EL (cell line): ENCODE data around the gene NTNG1.
A peak's percentile ranks its signal among the peaks of the same experiment; 100 is the strongest.

Source experiments
- DNase-seq: peaks from one replicate; pipeline ENCODE4 v3.0.0-alpha.2; 2016

Gene NTNG1

DNA sequence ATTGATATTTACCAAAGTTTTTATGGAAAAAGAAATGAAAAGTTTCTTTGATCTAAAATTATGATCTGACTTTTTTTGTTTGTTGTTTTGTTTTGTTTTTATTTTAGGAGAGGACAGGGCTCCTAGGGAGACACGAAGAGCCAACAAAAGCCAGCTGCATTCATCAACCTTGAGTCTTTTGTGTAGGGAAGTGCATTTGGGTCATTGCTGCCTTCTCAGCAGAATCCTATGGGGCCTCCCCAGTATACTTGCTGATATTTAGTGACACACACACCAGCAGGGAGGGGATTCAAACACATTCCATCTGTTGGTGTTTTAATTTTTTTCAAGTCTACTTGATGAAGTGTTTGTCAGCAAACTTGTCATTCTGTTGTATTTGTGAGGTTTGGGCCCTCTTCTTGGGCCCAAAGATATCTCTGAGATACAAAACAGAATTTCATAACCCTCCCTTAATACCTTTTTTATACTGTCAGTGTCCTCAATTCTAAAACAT lies 203.5 kb downstream of the NTNG1 start:
- no peak for DNase-seq

DNA sequence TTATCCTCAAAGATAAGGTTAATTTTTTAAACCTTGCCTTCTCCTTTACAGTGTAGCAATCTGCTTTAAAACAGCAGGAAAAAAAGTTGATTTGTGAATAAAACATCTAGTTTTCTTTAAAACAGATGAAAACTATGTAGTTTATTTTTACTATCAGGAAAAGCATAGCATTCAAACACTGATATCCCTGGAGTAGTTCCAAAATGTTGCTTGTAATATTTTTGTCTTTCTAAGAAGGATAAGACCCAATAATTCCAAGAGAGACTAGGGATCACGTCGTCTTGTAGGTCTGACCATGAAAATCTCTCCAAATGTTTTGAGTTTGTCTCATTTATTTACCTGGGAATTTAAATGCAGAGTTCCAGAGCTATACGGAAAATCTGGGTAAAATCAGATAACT lies 204.0 kb downstream of the NTNG1 start:
- no peak for DNase-seq

DNA sequence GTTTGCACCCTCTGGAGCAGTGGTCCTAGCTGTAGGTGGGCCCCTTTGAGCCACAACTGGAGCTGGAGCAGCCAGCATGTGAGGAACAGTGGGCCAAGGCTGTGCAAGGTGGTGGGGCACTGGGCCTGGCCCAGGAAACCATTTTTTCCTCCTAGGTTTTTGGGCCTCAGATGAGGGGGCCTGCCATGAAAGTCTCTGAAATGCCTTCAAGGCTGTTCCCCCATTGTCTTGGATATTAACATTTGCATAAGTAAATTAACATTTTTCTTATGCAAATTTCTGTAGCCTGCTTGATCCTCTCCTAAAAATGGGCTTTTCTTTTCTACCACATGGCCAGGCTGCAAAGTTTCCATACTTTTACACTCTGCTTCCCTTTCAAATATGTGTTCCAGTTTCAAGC lies 212.0 kb downstream of the NTNG1 start:
- no peak for DNase-seq

DNA sequence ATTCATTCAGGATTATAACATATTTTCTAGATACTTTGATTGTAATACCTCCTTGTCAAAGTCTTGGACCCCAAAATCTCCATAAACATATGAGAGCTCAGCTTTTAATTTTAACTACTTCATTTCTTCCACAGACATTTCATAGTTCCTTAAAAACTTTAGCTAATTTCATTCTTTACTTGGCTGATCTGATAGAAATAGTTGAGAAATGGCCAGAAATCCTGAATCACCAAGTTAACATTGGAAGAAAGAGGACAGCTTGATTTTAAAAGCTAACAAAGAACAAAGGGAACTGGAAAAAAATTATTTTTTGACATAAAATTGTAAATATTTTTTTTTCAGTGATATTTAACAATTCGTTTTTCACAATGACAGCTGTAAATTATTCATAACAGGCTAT lies 216.5 kb downstream of the NTNG1 start:
- no peak for DNase-seq

DNA sequence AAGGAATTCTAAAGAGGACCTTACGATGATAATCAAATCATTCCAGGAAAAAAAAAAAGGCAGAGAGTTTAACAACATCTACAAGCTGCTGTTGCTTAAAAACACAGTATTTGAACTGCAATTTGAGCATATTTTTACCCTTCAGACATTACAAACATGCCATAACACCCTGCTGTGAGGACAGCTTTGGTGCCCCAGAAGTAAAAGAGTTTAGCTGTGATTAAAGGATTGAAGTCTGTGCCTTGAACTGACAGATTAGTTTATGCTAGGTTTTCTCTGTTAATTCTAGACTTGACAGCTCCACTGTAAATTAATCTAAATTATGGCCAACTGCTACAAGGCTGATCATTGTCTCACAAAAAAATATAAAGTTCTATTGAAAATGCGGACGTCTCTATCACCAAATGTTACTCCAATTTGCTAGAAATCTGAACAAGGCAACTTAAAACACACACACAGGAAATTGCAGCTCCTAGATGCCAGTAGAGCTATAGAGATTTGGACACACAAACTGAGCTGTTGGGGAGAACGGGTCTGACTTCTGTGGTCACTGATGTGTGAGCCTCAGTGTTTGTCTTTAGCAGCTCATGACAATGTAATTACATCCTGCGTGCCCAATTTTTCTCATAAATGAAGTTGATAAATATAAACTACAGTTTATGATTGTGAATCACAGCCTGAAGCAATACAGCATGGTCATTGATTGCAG lies 217.9 kb downstream of the NTNG1 start:
- DNase-seq: no peak

DNA sequence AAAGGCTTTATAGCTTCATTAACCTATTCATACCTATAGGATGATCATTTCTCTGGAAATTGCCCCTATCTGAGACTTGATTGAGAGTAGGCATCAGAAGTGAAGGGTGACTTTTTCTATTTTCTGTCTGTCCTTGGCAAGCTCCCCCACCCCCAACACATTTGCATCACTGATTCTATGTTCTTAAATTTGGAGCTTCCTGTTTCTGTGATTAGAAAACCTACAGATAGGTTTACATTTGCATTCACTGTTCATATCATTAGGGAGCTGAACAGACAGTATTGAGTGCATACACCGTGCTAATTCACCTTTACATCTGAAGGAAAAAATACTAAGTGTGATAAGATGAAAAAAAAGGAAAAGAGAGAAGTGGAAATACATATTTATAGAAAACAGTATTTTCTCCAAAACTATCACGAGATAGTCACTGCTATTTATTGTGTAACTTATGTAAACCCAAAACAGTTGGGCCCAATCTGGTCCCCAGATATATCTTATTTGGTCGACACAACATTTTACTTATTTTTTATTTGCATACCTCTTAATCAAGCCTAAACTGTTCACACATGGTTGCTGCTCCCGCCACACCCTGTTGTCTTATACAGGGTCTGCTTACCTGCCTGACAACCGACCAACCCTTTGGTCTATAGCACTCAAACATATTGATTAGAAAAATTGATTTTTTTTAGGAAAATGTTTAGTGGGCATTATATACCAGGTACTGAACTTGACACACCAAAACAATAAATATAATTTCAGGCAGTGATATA lies 218.8 kb downstream of the NTNG1 start:
- DNase-seq: no peak

DNA sequence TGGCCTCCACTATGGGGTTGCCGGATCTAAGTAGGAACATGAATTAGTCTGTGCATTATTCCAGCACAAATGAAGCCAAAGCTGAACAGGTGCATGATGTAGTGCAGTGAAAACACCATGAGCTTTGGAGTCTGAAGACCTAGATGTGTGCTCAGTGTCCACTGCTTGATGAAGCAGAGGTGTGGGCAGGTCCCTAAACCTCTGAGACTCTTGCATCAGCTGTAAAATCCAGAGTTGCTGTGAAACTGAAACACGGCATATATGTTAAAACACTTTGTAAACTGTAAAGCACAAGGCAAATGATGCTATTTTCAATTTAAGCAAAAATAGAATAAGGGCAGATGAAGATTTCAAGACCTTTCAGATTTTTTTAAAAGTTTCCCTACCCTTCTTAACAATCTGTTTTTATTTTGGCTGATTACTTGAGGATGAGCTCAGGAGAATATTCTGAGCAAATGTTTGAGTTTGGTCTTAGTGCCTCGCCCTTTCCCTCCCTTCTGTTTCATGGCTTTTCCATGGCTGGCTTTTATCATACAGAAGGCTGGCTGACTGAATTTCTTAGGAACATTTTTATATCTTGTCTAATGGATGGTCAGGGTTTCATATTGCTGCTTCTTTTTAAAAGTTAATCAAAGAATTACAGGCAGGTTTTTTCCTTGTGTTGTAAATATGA lies 221.8 kb downstream of the NTNG1 start:
- no peak for DNase-seq

DNA sequence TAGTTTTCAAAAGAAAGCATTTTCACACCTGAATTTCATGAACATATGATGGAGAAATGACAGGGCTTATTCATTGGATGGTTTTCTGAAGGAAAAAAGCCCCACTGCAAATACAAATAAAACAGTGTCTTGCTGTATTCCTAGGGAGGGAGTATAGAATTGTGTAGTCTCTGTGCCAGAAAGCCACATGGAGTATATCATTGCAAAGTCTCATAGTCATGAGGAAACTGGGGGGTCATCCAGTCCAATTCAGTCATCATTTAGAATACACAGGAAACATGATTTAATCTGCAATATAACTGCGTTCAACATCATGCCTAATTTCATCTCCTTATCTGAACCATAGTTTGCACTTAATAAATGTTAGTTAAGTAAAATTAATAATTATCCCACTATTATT lies 222.3 kb downstream of the NTNG1 start:
- DNase-seq: no peak

DNA sequence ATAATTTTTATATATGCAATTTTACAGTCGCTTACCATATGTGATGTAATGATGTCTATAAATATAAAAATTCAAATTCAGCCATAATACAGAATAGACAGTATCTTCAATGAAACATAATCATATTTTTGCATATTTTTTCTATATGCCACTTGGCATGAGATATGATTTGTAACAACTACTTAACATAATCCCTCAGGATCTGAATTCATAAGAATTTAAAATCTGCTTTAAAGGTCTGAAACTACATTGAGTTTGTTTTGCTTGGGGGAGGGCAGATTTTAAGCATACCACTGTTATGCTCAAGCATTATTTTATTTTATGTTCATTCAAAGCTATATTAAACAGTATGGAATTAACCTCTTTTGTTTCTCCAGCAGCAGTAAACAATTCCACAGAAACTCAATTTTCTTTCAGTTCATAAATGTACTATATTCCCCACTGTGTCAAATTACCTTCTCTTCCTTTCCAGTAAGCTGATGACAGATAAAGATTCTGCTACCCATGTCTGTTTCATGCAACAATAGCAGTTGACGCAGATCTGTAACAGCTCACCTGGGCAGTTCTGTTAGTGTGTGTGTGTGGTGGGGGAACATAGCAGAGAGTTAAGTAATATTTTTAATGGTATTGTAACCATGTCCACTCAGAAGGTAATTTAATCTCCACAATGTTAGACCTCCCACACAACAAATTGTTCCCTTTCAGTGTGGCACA lies 224.8 kb downstream of the NTNG1 start:
- no peak for DNase-seq

DNA sequence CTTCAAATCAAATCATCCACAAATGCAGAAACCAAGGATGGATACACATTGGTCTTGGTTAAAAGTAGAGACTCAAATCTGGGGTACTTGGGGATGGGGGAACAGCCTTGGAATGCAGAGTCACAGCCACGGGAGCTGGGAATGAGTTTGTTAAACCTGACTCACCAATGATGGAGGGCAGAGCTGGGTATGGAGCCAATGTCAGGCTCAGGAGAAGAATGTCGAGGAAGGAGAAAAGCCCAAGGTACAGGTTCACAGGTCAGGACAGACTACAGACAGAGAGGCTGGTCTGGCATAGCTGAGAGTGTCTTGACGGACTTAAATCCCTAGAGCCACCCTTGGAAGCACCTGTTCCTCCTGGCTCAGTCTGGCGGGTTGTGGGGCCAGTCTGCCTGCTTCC lies 237.6 kb downstream of the NTNG1 start:
- DNase-seq: no peak

DNA sequence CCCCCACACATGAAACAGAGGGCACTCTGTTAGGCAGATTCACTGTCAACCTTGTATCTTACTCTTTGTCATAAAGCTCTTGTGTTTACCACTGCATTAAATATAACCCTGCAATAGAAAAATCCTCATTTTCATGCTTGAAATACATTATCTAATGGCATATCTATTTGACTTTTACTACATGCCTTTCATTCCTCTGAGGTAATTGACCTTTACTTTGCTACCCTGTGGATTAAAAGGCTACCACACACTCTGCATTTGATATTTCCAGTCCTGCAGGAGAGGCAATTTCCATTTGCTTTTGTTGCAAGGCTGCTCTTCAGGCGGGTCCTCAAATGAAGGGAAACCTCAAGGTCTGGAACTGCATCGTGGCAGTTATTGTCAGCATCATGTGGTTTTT lies 238.0 kb downstream of the NTNG1 start:
- no peak for DNase-seq

DNA sequence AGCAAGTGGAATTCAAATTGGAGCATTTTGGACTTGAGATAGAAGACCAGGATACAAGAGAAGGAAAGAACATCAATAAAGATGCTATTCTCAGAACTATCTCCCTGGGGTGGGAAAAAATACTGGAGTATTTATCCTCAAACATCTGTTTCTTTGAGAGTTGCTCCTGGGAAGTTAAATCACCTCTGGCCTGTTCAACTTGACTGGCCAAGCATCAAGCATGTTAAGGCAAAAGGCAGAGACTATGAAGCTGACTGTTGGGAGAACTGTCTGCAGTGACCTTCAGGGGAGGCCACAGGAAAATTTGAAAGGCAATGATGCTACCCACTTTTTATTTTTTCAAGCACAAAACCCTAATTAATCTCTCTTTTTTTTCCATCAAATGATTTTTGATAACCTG lies 239.0 kb downstream of the NTNG1 start:
- no peak for DNase-seq

DNA sequence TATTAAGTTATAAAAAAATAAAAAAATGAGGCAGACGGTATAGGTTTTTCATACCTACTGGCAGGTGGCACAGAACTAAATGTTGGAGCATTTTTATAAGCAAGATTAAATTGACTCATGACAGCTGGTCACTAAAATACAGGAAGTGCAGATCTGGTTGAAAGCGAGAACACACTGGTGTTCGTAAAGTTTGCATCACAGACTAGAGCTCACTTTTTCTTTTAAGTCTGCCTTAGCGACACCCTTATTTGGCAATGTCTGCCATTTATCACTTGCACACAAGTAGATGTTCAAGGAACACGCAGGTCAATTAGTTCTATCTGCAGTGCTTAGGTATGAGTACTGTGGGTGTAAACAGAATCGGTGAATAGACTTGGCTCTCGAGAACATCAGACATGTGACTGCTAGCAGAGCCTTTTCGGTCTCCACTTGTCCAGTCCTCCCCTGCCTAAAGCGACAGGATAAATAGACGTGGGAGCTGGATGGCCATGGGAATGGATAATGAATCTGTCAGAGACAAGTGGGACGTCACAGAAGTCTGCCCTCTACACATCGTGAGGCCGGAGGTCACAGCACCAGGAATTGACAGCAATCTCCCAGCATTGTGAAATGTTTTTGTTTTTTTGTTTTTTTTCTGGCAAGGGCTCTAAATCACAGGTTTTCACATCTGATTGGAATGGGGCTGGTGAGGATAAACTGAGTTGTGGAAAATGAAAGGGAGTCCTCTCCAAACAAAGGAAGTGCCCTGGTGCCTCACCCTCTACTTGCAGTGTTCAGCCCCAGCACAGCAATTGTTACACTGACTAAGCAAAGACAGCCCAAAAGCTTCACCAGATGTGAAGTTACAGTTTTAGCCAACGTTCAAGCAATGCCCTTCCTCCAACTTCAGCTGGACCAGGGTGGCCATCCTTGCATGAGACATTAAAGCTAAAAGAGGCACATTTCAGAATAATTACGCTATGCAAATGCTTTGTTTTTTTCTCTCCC lies 248.9 kb downstream of the NTNG1 start:
- DNase-seq: no peak

DNA sequence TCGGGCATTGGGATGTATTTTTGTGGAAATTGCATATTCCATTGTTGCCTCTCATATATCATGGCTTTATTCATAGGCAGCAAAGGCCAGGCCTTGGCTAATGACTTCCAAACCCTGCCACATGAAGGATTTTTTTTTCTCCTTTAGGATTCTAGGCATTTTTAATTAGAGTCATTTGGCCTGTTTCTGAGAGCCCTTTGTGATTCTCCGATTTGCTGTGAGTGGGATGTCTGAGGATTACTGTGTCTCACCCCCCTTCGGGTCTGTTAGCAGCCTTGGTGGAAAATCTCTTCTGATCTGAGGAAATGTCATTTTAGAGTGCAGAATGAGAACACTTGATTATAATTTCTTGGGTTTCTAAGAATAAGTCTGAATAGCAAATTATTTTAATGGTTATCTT lies 253.5 kb downstream of the NTNG1 start:
- DNase-seq: no peak

DNA sequence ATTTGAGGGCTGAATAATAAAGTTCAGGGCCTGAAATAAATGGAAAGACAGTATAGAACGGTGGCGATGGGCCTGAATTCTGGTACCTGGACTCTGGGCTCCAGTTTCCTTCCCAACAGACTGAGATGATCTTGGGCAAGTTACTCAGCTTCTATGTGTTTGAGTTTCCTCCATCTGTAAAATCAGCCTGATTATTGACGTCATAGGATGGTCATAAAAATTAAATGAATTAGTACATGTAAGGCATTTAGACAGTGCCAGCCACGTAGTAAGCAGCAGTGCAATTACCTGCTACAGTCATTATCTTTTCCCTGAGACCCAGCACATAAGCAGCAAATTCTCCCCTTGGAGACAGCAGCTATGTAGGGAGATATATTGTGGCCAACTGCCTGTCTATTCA lies 260.9 kb downstream of the NTNG1 start:
- DNase-seq: no peak

DNA sequence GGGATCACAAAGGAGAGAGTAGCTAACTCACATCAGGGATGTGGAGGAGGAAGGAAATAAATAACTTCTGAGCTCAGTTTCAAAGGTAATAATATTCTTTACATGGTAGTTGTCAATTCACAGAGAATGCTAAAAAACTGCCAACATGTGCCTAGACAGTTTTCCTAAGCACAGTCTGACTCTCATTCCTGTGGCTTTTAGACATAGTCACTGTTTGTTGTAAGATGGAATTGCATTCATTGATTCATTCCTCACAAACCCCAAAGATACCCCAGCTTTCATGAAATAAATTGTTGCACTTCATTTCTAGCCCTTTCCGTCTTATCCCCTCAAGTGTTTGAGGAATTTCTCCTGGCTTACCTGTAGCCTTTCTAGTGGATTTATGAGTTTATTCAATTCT lies 263.9 kb downstream of the NTNG1 start:
- peak; percentile 12 for DNase-seq

DNA sequence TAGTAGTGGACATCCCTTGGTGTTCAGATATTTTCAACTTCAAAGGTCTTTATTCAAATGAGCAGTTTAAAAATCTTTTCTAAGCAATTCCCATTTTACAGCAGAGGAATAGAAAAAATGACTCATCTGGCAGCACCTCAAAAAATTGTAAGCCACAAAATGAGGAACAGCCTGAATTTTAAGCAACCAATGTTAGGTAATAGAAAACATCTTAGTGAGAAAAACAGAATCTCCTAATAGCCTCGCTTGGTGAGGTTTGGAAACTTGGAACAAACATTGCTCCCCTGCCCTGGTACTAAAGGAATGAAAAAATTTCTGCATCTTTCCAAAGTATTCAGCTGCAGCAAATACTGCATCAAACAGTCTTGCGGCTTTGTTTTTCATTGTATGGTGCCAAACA lies 264.4 kb downstream of the NTNG1 start:
- DNase-seq: peak; percentile 29

DNA sequence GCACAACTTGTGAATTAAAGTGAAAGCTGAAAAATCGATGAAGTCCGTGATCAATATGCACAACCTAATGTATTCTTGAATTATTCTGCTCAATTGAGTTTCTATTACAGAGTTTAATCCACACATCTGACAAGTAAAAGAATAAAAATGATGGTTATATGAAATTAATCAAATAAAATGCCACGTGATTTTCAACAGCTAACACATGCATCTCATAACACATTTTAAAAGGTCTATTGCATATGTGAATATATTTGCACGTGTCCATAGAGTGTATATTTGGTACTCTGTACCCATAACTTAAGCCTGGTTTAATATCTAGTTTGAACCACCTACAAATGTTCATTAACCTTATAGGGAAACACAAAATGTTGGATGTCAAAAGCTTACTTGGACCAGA lies 266.2 kb downstream of the NTNG1 start:
- DNase-seq: no peak

DNA sequence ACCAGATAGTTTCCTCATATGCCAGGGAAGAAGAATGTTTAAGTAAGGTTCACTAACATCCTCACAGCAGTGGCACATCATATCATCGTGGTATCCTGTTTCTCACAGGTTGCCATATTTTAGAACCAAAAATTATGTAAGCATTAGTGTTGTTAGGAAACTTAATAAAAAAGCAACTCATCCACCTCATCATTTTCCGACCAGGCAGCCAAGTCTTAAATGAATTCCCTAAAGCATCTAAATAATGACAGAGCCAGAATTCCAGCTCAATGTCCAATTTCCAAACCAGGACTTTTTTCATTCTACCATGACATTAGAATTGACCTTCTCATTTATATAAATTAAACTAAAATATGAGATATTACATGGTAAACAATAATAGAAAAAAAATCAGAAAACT lies 272.7 kb downstream of the NTNG1 start:
- no peak for DNase-seq

DNA sequence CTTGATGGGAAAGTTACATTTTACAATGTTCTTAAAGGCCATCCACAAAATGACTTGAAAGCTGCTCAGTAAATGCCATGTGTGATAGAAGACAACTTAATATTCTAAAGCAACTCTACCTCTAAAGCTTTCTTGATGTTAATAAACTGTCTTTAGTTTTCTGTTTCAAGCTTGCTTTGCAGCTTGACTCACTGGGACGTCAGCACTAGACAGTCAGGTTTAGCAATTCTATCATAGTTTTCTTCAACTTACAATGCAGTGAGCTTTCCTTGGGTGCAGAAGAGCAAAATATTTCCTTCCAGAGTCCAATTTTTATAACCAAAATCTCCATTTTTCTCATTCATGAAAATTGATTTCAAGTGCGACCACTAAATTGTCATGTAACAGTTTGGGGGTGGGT lies 273.1 kb downstream of the NTNG1 start:
- no peak for DNase-seq

DNA sequence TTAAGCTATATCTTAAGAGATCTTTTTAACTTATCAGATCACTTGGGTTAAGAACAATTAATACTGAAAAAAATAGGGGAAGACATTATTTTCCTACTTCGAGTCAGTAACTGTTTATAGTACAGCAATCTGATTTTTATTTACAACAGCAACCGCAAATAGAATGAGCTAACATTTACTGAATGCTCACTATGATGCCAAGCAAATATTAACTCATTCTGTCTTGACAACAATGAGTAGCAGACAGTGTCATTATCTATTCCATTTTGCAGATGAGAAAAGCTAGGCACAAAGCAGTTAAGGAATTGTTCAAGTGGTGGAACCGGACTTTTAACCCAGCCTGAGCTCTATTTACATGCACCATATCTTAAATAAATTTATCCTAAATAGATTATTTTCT lies 273.7 kb downstream of the NTNG1 start:
- no peak for DNase-seq

DNA sequence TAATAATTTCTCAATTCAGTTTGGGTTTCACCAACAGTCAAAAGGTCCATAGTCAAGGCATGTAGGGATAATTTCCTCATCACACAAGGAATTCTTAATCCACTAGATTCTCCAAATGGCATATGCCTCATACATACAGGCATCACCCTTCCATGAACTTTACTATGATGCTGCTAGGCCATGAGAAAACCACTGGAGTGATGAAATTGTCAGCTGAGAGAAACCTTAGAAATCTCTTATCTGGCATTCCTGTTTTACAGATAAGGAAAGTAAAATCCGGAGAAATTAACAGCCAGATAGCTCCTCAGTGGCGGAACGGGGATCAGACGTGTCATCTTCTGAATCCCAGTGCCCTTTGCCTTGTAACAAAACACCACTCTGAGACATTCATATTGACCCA lies 274.4 kb downstream of the NTNG1 start:
- no peak for DNase-seq
